Osteocyte (in vitro differentiated cells): ENCODE results near the gene R3HDM4. TPM values are rescaled to one million over a fixed set of nuclear protein-coding genes. Genes with fewer than 3 reads are reported as not detected.
"Not testable (repeated sequence)": the region's sequence is repeated elsewhere in the genome, so short reads cannot be mapped to it uniquely, and the experiment has no call there.

Source experiments
- DNase-seq: peaks from one replicate; pipeline ENCODE4 v3.0.0; 2021; ENCODE audit warnings: mixed read lengths; ENCODE audit not compliant: unreplicated experiment; ENCODE audit errors: extremely low spot score
- H3K27ac Mint-ChIP-seq: one replicate; pipeline ENCODE4 v1.8.0; 2021; ENCODE audit warnings: mild to moderate bottlenecking, mixed read lengths; ENCODE audit not compliant: unreplicated experiment
- H3K27me3 Mint-ChIP-seq: one replicate; pipeline ENCODE4 v1.8.0; 2021; ENCODE audit warnings: mixed read lengths; ENCODE audit not compliant: unreplicated experiment
- H3K36me3 Mint-ChIP-seq: one replicate; pipeline ENCODE4 v1.8.0; 2021; ENCODE audit warnings: mixed read lengths; ENCODE audit not compliant: unreplicated experiment
- H3K4me1 Mint-ChIP-seq: one replicate; pipeline ENCODE4 v1.8.0; 2021; ENCODE audit warnings: mixed read lengths; ENCODE audit not compliant: unreplicated experiment
- H3K4me3 Mint-ChIP-seq: one replicate; pipeline ENCODE4 v1.8.0; 2021; ENCODE audit warnings: mild to moderate bottlenecking, moderate library complexity, mixed read lengths; ENCODE audit not compliant: unreplicated experiment
- H3K9me3 Mint-ChIP-seq: one replicate; pipeline ENCODE4 v1.8.0; 2021; ENCODE audit warnings: mixed read lengths; ENCODE audit not compliant: unreplicated experiment
- total RNA-seq: library from RNA; stranded (reverse); gene quantifications from 2 replicates; pipeline ENCODE4 v1.2.1, GENCODE V29; 2021
- TF ChIP-seq, protein P1 (sequence below): fragments of 200-600 bp; sonication (generic); IDR thresholded peaks from 2 replicates; pipeline ENCODE4 v1.5.0; 2021; ENCODE audit warnings: antibody characterized with exemption, mild to moderate bottlenecking, moderate library complexity

The R3HDM4 gene
- total RNA-seq, 1 donor from 2014 or later, result 63.5 TPM

DNA sequence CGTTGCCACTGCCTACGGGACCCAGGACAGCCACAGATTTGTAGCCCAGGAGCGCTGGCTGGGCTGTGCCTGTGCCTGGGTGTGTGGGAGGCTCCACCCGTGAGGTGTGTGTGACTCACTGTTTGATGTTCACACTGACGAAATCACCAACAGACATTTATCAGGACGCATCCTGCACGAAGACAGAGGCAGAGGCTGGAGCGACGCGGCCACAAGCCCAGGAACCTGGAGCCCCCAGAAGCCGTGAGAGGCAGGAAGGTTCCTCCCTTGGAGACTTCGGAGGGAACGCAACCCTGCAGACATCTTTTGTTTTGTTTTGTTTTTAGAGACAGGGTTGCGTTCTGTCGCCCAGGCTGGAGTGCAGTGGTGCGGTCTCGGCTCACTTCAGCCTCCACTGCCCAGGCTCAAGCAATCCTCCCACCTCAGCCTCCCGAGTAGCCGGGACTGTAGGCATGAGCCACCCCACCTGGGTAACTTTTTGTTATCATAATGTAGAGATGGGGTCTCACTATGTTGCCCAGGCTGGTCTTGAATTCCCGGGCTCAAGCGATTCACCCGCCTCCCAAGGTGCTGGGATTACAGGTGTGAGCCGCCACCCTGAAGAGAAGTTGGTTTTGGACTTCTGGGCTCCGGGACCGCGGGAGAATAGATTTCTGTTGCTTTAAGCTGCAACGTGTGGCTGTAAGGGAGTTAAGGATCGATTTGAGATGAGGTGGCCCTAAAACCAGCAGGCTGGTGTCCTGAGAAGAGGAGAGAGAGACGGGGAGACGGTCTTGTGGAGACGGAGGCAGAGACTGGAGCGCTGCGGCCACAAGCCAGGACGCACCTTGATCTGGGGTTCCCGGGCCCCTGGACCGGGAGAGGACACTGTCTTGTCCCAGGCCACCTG, 46.2 kb upstream of the R3HDM4 start:
- Mint-ChIP-seq H3K36me3 (peaks cover 2% of the 10 kb centered on the region), H3K27ac (no peak overlapping the region), H3K4me1 (peaks cover 20% of the 10 kb centered on the region), H3K4me3 (no peak overlapping the region), H3K27me3 (no peaks in the 10 kb centered on the region), H3K9me3 (no peaks in the 10 kb centered on the region)
- DNase-seq, result no peak
- TF ChIP-seq, protein P1, sequence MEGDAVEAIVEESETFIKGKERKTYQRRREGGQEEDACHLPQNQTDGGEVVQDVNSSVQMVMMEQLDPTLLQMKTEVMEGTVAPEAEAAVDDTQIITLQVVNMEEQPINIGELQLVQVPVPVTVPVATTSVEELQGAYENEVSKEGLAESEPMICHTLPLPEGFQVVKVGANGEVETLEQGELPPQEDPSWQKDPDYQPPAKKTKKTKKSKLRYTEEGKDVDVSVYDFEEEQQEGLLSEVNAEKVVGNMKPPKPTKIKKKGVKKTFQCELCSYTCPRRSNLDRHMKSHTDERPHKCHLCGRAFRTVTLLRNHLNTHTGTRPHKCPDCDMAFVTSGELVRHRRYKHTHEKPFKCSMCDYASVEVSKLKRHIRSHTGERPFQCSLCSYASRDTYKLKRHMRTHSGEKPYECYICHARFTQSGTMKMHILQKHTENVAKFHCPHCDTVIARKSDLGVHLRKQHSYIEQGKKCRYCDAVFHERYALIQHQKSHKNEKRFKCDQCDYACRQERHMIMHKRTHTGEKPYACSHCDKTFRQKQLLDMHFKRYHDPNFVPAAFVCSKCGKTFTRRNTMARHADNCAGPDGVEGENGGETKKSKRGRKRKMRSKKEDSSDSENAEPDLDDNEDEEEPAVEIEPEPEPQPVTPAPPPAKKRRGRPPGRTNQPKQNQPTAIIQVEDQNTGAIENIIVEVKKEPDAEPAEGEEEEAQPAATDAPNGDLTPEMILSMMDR, result no peak

DNA sequence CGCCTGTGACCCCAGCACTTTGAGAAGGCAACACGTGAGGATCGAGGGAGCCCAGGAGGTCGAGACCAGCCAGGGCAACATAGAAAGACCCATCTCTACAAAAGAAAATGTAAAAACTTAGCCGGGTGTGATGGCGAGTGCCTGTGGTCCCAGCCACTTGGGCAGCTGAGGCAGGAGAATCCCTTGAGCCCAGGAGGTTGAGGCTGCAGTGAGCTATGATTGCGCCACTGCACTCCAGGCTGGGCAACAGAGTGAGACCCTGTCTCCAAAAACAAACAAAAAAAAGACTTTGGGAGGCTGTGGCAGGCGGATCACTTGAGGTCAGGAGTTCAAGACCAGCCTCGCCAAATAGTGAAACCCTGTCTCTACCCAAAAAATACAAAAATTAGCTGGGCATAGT, 44.6 kb upstream of the R3HDM4 start:
- DNase-seq, H3K27ac Mint-ChIP-seq, H3K27me3 Mint-ChIP-seq, H3K36me3 Mint-ChIP-seq, H3K4me3 Mint-ChIP-seq, H3K9me3 Mint-ChIP-seq: not testable (repeated sequence)
- peaks cover 18% of the 10 kb centered on the region for H3K4me1 Mint-ChIP-seq

DNA sequence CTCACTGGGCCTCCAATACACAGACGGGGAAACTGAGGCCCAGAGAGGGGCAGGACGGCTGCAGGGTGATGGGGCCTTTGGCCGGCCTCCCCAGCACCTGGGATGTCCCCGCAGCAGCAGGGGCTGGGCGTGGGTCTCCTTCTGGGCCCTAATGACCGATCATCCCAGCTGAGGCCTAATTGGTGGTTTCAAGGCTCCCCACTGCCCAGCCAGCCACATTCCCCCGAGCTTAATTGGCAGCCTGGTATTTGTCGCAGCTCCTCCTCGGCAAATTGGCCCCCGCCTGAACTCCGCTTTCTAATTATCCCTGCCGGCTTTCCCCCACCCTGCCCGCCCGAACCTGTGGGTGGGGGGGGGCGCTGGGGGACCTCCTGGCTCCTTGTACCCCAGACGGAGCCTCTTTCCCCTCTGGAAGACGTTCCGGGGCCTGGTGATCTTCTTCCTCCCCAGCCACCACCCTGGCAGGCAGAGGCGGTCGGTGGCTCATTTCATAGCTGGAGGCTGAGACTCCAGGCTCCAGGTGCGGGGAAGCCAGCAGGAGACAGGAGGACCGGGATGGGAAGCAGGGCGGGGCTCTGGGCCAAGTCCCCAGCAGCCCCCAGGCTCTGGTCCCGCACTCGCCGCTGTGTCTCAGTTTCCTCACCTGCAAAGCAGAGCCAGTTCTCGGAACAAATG, 43.9 kb upstream of the R3HDM4 start:
- Mint-ChIP-seq H3K4me1 (peaks cover 18% of the 10 kb centered on the region), H3K27ac (no peak overlapping the region), H3K36me3 (no peaks in the 10 kb centered on the region), H3K4me3 (no peak overlapping the region), H3K27me3 (no peaks in the 10 kb centered on the region), H3K9me3 (no peaks in the 10 kb centered on the region)
- TF ChIP-seq, protein P1, result no peak
- no peak for DNase-seq

DNA sequence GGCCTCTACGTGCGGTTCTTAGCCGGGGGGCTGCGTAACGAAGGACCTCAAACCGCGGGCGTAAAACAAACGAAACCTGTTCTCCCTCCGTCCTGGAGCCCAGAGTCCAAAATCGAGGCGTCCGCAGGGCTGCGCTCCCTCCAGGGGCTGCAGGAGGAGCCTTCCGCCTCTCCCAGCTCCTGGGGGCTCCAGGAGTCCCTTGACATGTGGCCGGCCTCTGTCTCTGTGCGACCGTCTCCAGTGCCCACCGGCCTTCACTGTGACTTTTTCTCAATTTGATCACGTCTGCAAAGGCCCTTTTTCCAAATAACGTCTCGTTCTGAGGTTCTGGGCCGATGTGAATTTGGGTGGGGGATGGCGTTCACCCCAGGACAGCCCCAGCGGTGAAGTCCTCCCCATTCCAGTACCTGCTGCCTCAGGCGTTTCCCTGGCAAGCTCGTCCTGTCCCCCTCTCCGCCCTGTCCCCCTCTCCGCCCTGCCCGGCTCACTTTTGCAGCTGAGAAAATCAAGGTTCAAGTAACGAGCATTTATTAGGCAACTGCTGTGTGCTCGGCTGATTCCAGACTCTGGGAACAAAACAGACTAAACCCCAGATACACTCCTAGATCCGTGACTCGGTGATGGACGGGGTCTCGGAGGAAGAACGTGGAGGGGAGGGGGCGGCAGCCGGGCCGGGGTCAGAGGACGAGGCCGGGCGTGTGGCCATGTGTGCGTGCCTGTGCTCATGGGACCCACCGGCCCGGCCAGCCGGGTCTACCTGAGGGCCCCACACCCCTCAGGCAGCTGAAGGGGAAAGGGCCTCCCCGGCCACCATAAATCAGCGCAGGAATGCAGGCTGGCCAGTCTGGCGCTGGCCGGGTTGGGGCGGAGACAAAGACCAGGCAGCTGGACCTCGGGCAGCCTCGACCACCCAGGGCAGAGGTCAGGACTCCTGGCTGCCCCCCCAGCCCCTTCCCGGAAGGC, 43.1 kb upstream of the R3HDM4 start:
- H3K27ac Mint-ChIP-seq, result no peak overlapping the region
- no peaks in the 10 kb centered on the region for H3K9me3 Mint-ChIP-seq
- peaks cover 24% of the 10 kb centered on the region for H3K4me1 Mint-ChIP-seq
- H3K27me3 Mint-ChIP-seq, result no peaks in the 10 kb centered on the region
- TF ChIP-seq, protein P1, result no peak
- no peak overlapping the region for H3K4me3 Mint-ChIP-seq
- H3K36me3 Mint-ChIP-seq, result no peaks in the 10 kb centered on the region
- no peak for DNase-seq

DNA sequence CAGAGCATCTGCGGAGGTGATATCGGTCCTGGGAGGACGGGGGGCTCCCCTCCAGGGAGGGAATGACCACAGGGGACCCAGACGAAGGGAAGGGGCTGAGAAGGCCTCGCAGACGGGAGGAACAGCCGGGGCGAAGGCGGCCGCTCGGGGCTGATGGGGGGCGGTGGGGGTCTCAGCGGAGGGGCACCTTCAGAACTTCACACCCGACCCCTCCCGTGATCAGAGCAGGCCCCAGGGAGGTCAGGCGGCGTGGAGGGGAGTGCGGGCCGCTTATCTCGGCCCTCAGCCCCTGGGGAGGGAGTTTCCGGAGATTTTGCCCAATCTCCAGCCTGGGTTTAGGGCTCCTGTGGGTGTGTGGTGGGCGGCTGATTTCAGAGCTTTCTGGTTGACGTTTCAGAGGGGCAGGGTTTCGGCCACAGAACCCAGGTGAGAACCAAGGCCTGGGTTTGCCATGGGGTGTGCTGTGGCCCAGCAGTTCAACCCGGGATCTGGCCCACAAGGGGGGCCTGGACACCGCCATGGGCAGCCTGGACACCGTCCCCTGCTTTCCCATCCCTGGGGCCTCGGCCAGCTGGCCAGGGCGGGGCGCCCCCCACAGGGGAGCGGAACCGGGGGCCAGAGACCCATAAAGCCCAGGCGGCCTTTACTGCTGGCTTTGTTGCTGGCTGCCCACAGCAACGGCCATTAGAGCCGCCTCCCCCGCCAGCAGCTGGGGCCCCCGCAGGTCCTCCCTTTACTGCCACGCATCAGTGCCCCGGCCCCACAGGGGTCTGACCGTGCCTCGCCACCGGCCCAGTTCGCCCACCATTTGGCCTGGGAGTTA, 41.9 kb upstream of the R3HDM4 start:
- TF ChIP-seq, protein P1, result no peak
- Mint-ChIP-seq H3K36me3 (no peaks in the 10 kb centered on the region), H3K27me3 (no peaks in the 10 kb centered on the region), H3K4me1 (peaks cover 28% of the 10 kb centered on the region), H3K4me3 (no peak overlapping the region), H3K9me3 (no peaks in the 10 kb centered on the region), H3K27ac (no peak overlapping the region)
- no peak for DNase-seq
